GM12878 (cell line): Measurements from ENCODE around the gene NXNL1. TPM values are rescaled to one million over a fixed set of nuclear protein-coding genes. Genes with fewer than 3 reads are reported as not detected.

Experiments used
- ATAC-seq: fragments of 200-7000 bp; cut with Tn5 transposase; 3 replicates; pipeline ENCODE4 v1.9.1; 2020; ENCODE audit warnings: mild to moderate bottlenecking, moderate library complexity
- BruUV-seq: library from RNA; stranded (reverse); fragments of 400-500 nt; replicated peaks from 2 replicates; lab custom pipeline; 2021; lab: Mats Ljungman, UMichigan
- CTCF ChIA-PET: fragments of 300-600 bp; sonication (Branson Sonifier 250); formaldehyde crosslinking; extraction: SDS; loops from one replicate; lab custom pipeline; 2021; ENCODE audit warnings: inconsistent platforms; lab: Yijun Ruan, JAX
- POLR2A ChIA-PET: fragments of 350-600 bp; formaldehyde crosslinking; extraction: SDS; loops from one replicate; lab custom pipeline; 2021; ENCODE audit warnings: inconsistent platforms; lab: Charles Lee
- RAD21 ChIA-PET: fragments of 300-600 bp; sonication (Branson Sonifier 250); formaldehyde crosslinking; loops from one replicate; lab custom pipeline; 2023; ENCODE audit warnings: antibody characterized with exemption; ENCODE audit not compliant: unreplicated experiment; lab: Charles Lee
- SMC1A ChIA-PET: fragments of 300-600 bp; sonication (Branson Sonifier 250); formaldehyde crosslinking; loops from one replicate; lab custom pipeline; 2023; ENCODE audit not compliant: unreplicated experiment, uncharacterized antibody; lab: Charles Lee
- DNase-seq: peaks from one replicate; pipeline ENCODE4 v3.0.0-alpha.2; 2011; ENCODE audit warnings: low read depth, low spot score
- FAIRE-seq: peaks from 3 replicates; lab custom pipeline; 2011; peaks lifted over from hg19 to GRCh38; lab: Jason Lieb, UNC
- H2AFZ ChIP-seq: 2 replicates; pipeline ENCODE4 v1.6.0; 2011; ENCODE audit warnings: low read depth, low read length, control low read depth; ENCODE audit not compliant: control insufficient read depth
- H3K27ac ChIP-seq: 2 replicates; pipeline ENCODE4 v1.5.1; 2011; ENCODE audit warnings: control low read depth; ENCODE audit not compliant: control insufficient read depth, insufficient read depth
- H3K27me3 ChIP-seq, 2 experiments: replicated peaks in 1 of 2; 2 replicates each; pipeline versions ENCODE4 v1.6.0 to v1.6.1; 2011; ENCODE audit warnings: low read length in 1 of 2; ENCODE audit not compliant: control insufficient read depth in 2 of 2, insufficient read depth in 2 of 2
- H3K36me3 ChIP-seq, 2 experiments: 2 replicates each; pipeline ENCODE4 v1.5.1; 2011; ENCODE audit warnings: low read length in 1 of 2; ENCODE audit not compliant: control insufficient read depth in 2 of 2, insufficient read depth in 2 of 2
- H3K4me1 ChIP-seq: 2 replicates; pipeline ENCODE4 v1.6.1; 2011; ENCODE audit warnings: mild to moderate bottlenecking, low read length, moderate library complexity, mixed read lengths; ENCODE audit not compliant: control insufficient read depth, insufficient read depth
- H3K4me2 ChIP-seq: 2 replicates; pipeline ENCODE4 v1.6.0; 2011; ENCODE audit warnings: control low read depth; ENCODE audit not compliant: control insufficient read depth, insufficient read depth
- H3K4me3 ChIP-seq: fragments of 200-600 bp; sonication (generic); 2 replicates; pipeline ENCODE4 v1.5.1; 2016
- H3K79me2 ChIP-seq: 2 replicates; pipeline ENCODE4 v1.6.0; 2011; ENCODE audit warnings: low read length; ENCODE audit not compliant: control insufficient read depth, insufficient read depth
- H3K9ac ChIP-seq: 2 replicates; pipeline ENCODE4 v1.8.0; 2011; ENCODE audit warnings: low read length, control low read depth, mixed read lengths; ENCODE audit not compliant: control insufficient read depth, insufficient read depth
- H3K9me3 ChIP-seq: replicated peaks from 3 replicates; pipeline ENCODE4 v1.5.1; 2011; ENCODE audit warnings: mild to moderate bottlenecking, low read length; ENCODE audit not compliant: control insufficient read depth, insufficient read depth
- H4K20me1 ChIP-seq: 2 replicates; pipeline ENCODE4 v1.6.0; 2011; ENCODE audit not compliant: control insufficient read depth, insufficient read depth
- BCLAF1 ChIP-seq: fragments of 450-650 bp; IDR thresholded peaks from 2 replicates; pipeline ENCODE4 v1.6.1; 2017; ENCODE audit warnings: antibody characterized with exemption, mild to moderate bottlenecking, moderate library complexity
- CTCF ChIP-seq, 3 experiments: IDR thresholded peaks in 2 of 3; conservative IDR thresholded peaks in 1 of 3; 2 replicates each; pipeline ENCODE4 v1.5.1; 2011; ENCODE audit warnings: low read depth in 3 of 3, low read length in 3 of 3, mild to moderate bottlenecking in 3 of 3, control low read depth in 2 of 3, moderate library complexity in 2 of 3, inconsistent platforms in 1 of 3, mixed read lengths in 1 of 3; ENCODE audit not compliant: control insufficient read depth in 2 of 3, insufficient read depth in 1 of 3; ENCODE audit errors: extremely low read depth in 1 of 3
- ELK1 ChIP-seq: IDR thresholded peaks from 2 replicates; pipeline ENCODE4 v1.6.1; 2012; ENCODE audit warnings: low read depth, low read length, improper control_type of control experiment
- IRF4 ChIP-seq: IDR thresholded peaks from 2 replicates; pipeline ENCODE4 v1.6.1; 2011; ENCODE audit warnings: low read depth, low read length
- MYC ChIP-seq: IDR thresholded peaks from 2 replicates; pipeline ENCODE4 v1.6.1; 2011; ENCODE audit warnings: mild to moderate bottlenecking, low read length, moderate library complexity, inconsistent platforms; ENCODE audit not compliant: insufficient read depth, insufficient replicate concordance, insufficient read length, severe bottlenecking
- SIX5 ChIP-seq: IDR thresholded peaks from 2 replicates; pipeline ENCODE4 v1.6.1; 2011; ENCODE audit warnings: mild to moderate bottlenecking, low read depth, low read length, moderate library complexity; ENCODE audit not compliant: severe bottlenecking
- USF2 ChIP-seq: IDR thresholded peaks from 2 replicates; pipeline ENCODE4 v1.6.1; 2011; ENCODE audit warnings: low read depth, low read length, improper control_type of control experiment, borderline replicate concordance
- WGBS: methylation state at CpG from one replicate; pipeline ENCODE4 v1.1.6; 2016; ENCODE audit warnings: low lambda C conversion rate; ENCODE audit not compliant: insufficient replicate concordance, insufficient coverage; ENCODE audit errors: missing lambda C conversion rate; 5-methylcytosine and 5-hydroxymethylcytosine counted together
- in situ Hi-C: fragments of 300-500 bp; cut with MboI; formaldehyde crosslinking; loops from 9 replicates; pipeline ENCODE4 v1.14.3; 2018; ENCODE audit warnings: mixed read lengths
- intact Hi-C: fragments of 100-400 bp; cut with micrococcal nuclease; formaldehyde crosslinking; loops from one replicate; pipeline ENCODE4 v1.14.2; 2022; ENCODE audit not compliant: unreplicated experiment
- polyA plus RNA-seq, 11 experiments: library from polyadenylated mRNA; depleted of rRNA in 4 of 11; unstranded in 6 of 11; stranded (reverse) in 5 of 11; fragments of >200 nt; fragmentation: Nextera tagmentation in 4 of 11; fragmentation: Illumina TruSeq in 1 of 11; extraction: Ambion mirVana in 4 of 11; extraction: Trizol in 1 of 11; gene quantifications; 1 replicate in 1 of 11; 2 replicates in 10 of 11; pipeline versions ENCODE4 v1.2.1 to v1.2.3, GENCODE V29; 2011 to 2016; ENCODE audit warnings: inconsistent platforms in 2 of 11, missing spikeins in 2 of 11, low read depth in 1 of 11
- total RNA-seq, 4 experiments: library from RNA; depleted of rRNA in 3 of 4; stranded (reverse); fragments of >200 nt in 3 of 4; fragmentation: Illumina TruSeq in 1 of 4; extraction: Trizol in 1 of 4; gene quantifications; 2 replicates each; pipeline versions ENCODE4 v1.2.1 to v1.2.3, GENCODE V29; 2013 to 2021

NXNL1 gene
- total and polyA plus RNA-seq, 10 of the 15 experiments (the other 5 are each of a cell fraction or from before 2014, with no cell fraction given): not detected

- TF ChIP-seq MYC (no peak), SIX5 (no peak), ELK1 (no peak)
- TF ChIP-seq, all 136 proteins: peak for 0
Measured at GRCh38 chr19:17491287-17491686, 30.6 kb upstream of the NXNL1 start (continued).

- Histone ChIP-seq H3K36me3 (no peaks in the 10 kb centered on the region), H3K4me3 (no peak overlapping the region), H3K4me2 (no peak overlapping the region), H3K27ac (no peak overlapping the region), H3K9ac (no peak overlapping the region), H2AFZ (no peak overlapping the region), H3K9me3 (no peaks in the 10 kb centered on the region), H4K20me1 (no peaks in the 10 kb centered on the region), H3K79me2 (no peaks in the 10 kb centered on the region), H3K4me1 (peaks cover 6% of the 10 kb centered on the region), H3K27me3 (no peaks in the 10 kb centered on the region)
- FAIRE-seq (no peak), ATAC-seq (no peak), DNase-seq (no peak)
- 40% methylated on average over 4 of the region's 4 CpGs for WGBS
- BruUV-seq: no TSS peak
- intact Hi-C loops: no loop called here
- in situ Hi-C loops: no loop called here
- ChIA-PET POLR2A (no interaction called here), CTCF (interaction anchor here (1.4 kb wide), 1 partner anchor 83 kb away, joined by 4 read pairs; no protein-coding TSS in a partner anchor), RAD21 (no interaction called here), SMC1A (interaction anchor here (1.0 kb wide), 1 partner anchor 83 kb away, joined by 4 read pairs; no protein-coding TSS in a partner anchor)
- TF ChIP-seq CTCF (IDR thresholded peaks at IDR 0.05 in 2 of 3, conservative IDR thresholded peaks at IDR 0.05 in 1 of 3; ENCODE audit: control insufficient read depth in 2 of 3, extremely low read depth in 1 of 3, insufficient read depth in 1 of 3, low read depth in 3 of 3, low read length in 3 of 3) (no peak), IRF4 (no peak), USF2 (no peak), BCLAF1 (no peak)
Measured at GRCh38 chr19:17490411-17490810, 29.7 kb upstream of the NXNL1 start.
